GM23338 (cell line): ENCODE results near the gene SBF2.

Source experiments
- CREB1 ChIP-seq: fragments of 250-450 bp; sonication (Bioruptor Pico); IDR thresholded peaks from 2 replicates; pipeline ENCODE4 v1.5.0; 2020; ENCODE audit warnings: low read depth, mild to moderate bottlenecking, moderate library complexity
- EZH2 ChIP-seq: fragments of 200-600 bp; sonication (generic); IDR thresholded peaks from one replicate; pipeline ENCODE4 v1.8.0; 2017; ENCODE audit warnings: antibody characterized with exemption, mild to moderate bottlenecking, low read depth; ENCODE audit not compliant: unreplicated experiment
- EZH2phosphoT487 ChIP-seq: fragments of 200-600 bp; sonication (generic); IDR thresholded peaks from one replicate; pipeline ENCODE4 v1.8.1; 2018; ENCODE audit warnings: antibody characterized with exemption; ENCODE audit not compliant: unreplicated experiment
- NANOG ChIP-seq: IDR thresholded peaks from 2 replicates; pipeline ENCODE4 v1.6.1; 2016; ENCODE audit warnings: antibody characterized with exemption, borderline replicate concordance
- POLR2AphosphoS5 ChIP-seq: IDR thresholded peaks from 2 replicates; pipeline ENCODE4 v1.6.1; 2016; ENCODE audit warnings: antibody characterized with exemption, low read depth
- ZNF114 ChIP-seq: fragments of 250-450 bp; sonication (Bioruptor Pico); IDR thresholded peaks from 2 replicates; pipeline ENCODE4 v1.5.0; 2020; ENCODE audit warnings: mild to moderate bottlenecking, moderate library complexity
- TF ChIP-seq, protein P1 (sequence below), 2 experiments: fragments of 200-600 bp in 1 of 2; sonication (generic) in 1 of 2; conservative IDR thresholded peaks; 2 replicates each; pipeline versions ENCODE4 v1.5.1 to v1.6.1; 2016 to 2017; ENCODE audit warnings: antibody characterized with exemption in 2 of 2, low read depth in 2 of 2, mild to moderate bottlenecking in 2 of 2, moderate library complexity in 1 of 2
- TF ChIP-seq, protein P2 (sequence below): IDR thresholded peaks from one replicate; pipeline ENCODE4 v1.6.1; 2018; ENCODE audit warnings: antibody characterized with exemption; ENCODE audit not compliant: unreplicated experiment

DNA sequence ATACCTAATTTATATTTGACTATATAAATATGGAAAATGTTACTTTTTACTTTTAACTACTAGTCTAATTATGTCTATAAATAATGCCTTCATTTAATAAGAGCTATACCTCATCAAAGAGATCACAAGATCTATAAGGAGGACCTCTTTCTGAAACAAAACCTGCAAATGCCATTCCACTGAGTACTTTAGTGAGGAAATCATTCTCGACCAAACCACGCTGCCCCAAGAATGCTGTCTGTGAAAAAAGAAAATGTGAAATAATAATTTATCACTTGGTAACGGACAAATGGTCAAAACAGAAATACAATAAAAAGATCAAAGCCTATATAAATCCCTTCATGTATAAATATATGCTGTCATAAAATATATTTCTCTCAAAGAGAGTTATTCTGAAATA is 301.7 kb downstream of the SBF2 start:
- TF ChIP-seq POLR2AphosphoS5 (no peak), CREB1 (no peak), EZH2 (no peak), EZH2phosphoT487 (no peak), ZNF114 (no peak), NANOG (no peak)
- TF ChIP-seq, protein P1, sequence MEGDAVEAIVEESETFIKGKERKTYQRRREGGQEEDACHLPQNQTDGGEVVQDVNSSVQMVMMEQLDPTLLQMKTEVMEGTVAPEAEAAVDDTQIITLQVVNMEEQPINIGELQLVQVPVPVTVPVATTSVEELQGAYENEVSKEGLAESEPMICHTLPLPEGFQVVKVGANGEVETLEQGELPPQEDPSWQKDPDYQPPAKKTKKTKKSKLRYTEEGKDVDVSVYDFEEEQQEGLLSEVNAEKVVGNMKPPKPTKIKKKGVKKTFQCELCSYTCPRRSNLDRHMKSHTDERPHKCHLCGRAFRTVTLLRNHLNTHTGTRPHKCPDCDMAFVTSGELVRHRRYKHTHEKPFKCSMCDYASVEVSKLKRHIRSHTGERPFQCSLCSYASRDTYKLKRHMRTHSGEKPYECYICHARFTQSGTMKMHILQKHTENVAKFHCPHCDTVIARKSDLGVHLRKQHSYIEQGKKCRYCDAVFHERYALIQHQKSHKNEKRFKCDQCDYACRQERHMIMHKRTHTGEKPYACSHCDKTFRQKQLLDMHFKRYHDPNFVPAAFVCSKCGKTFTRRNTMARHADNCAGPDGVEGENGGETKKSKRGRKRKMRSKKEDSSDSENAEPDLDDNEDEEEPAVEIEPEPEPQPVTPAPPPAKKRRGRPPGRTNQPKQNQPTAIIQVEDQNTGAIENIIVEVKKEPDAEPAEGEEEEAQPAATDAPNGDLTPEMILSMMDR (conservative IDR thresholded peaks at IDR 0.05; ENCODE audit: low read depth in 2 of 2): no peak
- TF ChIP-seq, protein P2, sequence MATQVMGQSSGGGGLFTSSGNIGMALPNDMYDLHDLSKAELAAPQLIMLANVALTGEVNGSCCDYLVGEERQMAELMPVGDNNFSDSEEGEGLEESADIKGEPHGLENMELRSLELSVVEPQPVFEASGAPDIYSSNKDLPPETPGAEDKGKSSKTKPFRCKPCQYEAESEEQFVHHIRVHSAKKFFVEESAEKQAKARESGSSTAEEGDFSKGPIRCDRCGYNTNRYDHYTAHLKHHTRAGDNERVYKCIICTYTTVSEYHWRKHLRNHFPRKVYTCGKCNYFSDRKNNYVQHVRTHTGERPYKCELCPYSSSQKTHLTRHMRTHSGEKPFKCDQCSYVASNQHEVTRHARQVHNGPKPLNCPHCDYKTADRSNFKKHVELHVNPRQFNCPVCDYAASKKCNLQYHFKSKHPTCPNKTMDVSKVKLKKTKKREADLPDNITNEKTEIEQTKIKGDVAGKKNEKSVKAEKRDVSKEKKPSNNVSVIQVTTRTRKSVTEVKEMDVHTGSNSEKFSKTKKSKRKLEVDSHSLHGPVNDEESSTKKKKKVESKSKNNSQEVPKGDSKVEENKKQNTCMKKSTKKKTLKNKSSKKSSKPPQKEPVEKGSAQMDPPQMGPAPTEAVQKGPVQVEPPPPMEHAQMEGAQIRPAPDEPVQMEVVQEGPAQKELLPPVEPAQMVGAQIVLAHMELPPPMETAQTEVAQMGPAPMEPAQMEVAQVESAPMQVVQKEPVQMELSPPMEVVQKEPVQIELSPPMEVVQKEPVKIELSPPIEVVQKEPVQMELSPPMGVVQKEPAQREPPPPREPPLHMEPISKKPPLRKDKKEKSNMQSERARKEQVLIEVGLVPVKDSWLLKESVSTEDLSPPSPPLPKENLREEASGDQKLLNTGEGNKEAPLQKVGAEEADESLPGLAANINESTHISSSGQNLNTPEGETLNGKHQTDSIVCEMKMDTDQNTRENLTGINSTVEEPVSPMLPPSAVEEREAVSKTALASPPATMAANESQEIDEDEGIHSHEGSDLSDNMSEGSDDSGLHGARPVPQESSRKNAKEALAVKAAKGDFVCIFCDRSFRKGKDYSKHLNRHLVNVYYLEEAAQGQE: no peak
